Lower leg skin (tissue), 3 donors: ENCODE measurements around the gene LDOC1.

Experiments
- POLR2A ChIP-seq, 2 donors: fragments of 450-650 bp; IDR thresholded peaks; one replicate each; pipeline ENCODE4 v1.6.1; 2016 to 2017; ENCODE audit warnings: antibody characterized with exemption in 2 of 2, mild to moderate bottlenecking in 1 of 2, moderate library complexity in 1 of 2
- TF ChIP-seq, protein P1 (sequence below), 3 donors: fragments of 450-650 bp; IDR thresholded peaks; one replicate each; pipeline ENCODE4 v1.5.1; 2016; ENCODE audit warnings: antibody characterized with exemption in 3 of 3, mild to moderate bottlenecking in 3 of 3, moderate library complexity in 2 of 3

DNA sequence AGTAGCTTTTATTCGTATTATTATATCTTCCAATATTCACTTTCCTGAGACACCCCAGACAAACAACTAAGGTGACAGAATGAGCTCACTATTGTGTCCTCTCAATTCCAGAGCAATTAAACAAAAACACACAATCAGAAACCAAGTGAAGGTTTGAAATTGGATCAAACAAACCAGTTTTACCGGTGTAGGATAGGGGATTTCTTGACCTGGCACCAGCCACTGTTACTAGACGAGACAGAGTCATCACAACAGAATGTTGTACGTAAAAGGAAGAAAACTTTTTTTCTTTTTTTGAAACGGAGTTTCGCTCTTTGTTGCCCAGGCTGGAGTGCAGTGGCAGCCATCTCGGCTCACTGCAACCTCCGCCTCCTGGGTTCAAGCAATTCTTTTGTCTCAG is 43.7 kb downstream of the LDOC1 start:
- TF ChIP-seq, protein P1, sequence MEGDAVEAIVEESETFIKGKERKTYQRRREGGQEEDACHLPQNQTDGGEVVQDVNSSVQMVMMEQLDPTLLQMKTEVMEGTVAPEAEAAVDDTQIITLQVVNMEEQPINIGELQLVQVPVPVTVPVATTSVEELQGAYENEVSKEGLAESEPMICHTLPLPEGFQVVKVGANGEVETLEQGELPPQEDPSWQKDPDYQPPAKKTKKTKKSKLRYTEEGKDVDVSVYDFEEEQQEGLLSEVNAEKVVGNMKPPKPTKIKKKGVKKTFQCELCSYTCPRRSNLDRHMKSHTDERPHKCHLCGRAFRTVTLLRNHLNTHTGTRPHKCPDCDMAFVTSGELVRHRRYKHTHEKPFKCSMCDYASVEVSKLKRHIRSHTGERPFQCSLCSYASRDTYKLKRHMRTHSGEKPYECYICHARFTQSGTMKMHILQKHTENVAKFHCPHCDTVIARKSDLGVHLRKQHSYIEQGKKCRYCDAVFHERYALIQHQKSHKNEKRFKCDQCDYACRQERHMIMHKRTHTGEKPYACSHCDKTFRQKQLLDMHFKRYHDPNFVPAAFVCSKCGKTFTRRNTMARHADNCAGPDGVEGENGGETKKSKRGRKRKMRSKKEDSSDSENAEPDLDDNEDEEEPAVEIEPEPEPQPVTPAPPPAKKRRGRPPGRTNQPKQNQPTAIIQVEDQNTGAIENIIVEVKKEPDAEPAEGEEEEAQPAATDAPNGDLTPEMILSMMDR (IDR thresholded peaks at IDR 0.05), result no peak
- TF ChIP-seq POLR2A (IDR thresholded peaks at IDR 0.05), result no peak
